Type B pancreatic cell (in vitro differentiated cells): ENCODE data around the gene STAU1. TPM values are rescaled to one million over a fixed set of nuclear protein-coding genes. Genes with fewer than 3 reads are reported as not detected.
"Not testable (repeated sequence)": the region's sequence is repeated elsewhere in the genome, so short reads cannot be mapped to it uniquely, and the experiment has no call there.

Experiments used
- DNase-seq: peaks from one replicate; pipeline ENCODE4 v3.0.0; 2021; ENCODE audit warnings: mixed read lengths; ENCODE audit not compliant: unreplicated experiment; ENCODE audit errors: extremely low spot score
- H3K27ac Mint-ChIP-seq: 2 replicates; pipeline ENCODE4 v1.8.0; 2021; ENCODE audit warnings: mild to moderate bottlenecking, mixed read lengths
- H3K27me3 Mint-ChIP-seq: 2 replicates; pipeline ENCODE4 v1.8.0; 2021; ENCODE audit warnings: mixed read lengths
- H3K36me3 Mint-ChIP-seq: 2 replicates; pipeline ENCODE4 v1.8.0; 2021; ENCODE audit warnings: mixed read lengths
- H3K4me1 Mint-ChIP-seq: one replicate; pipeline ENCODE4 v1.8.0; 2021; ENCODE audit warnings: mixed read lengths; ENCODE audit not compliant: unreplicated experiment
- H3K4me3 Mint-ChIP-seq: 2 replicates; pipeline ENCODE4 v1.8.0; 2021; ENCODE audit warnings: mild to moderate bottlenecking, mixed read lengths
- H3K9me3 Mint-ChIP-seq: 2 replicates; pipeline ENCODE4 v1.8.0; 2021; ENCODE audit warnings: mixed read lengths
- total RNA-seq: library from RNA; stranded (reverse); gene quantifications from 2 replicates; pipeline ENCODE4 v1.2.1, GENCODE V29; 2021; ENCODE audit warnings: low replicate concordance
- TF ChIP-seq, protein P1 (sequence below): fragments of 200-600 bp; sonication (generic); conservative IDR thresholded peaks from 2 replicates; pipeline ENCODE4 v1.5.0; 2021; ENCODE audit warnings: antibody characterized with exemption, mild to moderate bottlenecking

Gene STAU1
- total RNA-seq, 1 donor from 2014 or later: 79.8 TPM

DNA sequence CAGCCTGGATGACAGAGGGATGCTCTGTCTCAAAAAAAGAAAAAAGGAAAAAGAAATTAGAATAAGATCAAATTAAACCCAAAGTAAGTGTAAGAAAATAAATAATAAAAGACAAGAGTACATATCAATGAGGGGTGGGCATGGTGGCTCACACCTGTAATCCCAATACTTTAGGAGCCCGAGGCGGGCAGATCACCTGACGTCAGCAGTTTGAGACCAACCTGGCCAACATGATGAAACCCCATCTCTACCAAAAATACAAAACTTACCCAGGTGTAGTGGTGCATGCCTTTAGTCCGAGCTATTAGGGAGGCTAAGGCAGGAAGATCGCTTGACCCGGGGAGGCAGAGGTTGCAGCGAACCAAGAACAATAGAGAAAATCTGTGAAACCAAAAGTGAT lies 14.9 kb upstream of the STAU1 start:
- no peak overlapping the region for H3K4me3 Mint-ChIP-seq
- DNase-seq: no peak
- H3K27ac Mint-ChIP-seq: no peak overlapping the region
- TF ChIP-seq, protein P1, sequence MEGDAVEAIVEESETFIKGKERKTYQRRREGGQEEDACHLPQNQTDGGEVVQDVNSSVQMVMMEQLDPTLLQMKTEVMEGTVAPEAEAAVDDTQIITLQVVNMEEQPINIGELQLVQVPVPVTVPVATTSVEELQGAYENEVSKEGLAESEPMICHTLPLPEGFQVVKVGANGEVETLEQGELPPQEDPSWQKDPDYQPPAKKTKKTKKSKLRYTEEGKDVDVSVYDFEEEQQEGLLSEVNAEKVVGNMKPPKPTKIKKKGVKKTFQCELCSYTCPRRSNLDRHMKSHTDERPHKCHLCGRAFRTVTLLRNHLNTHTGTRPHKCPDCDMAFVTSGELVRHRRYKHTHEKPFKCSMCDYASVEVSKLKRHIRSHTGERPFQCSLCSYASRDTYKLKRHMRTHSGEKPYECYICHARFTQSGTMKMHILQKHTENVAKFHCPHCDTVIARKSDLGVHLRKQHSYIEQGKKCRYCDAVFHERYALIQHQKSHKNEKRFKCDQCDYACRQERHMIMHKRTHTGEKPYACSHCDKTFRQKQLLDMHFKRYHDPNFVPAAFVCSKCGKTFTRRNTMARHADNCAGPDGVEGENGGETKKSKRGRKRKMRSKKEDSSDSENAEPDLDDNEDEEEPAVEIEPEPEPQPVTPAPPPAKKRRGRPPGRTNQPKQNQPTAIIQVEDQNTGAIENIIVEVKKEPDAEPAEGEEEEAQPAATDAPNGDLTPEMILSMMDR: no peak
- H3K36me3 Mint-ChIP-seq: no peaks in the 10 kb centered on the region
- H3K9me3 Mint-ChIP-seq: no peaks in the 10 kb centered on the region
- H3K27me3 Mint-ChIP-seq: no peaks in the 10 kb centered on the region
- H3K4me1 Mint-ChIP-seq: no peaks in the 10 kb centered on the region

DNA sequence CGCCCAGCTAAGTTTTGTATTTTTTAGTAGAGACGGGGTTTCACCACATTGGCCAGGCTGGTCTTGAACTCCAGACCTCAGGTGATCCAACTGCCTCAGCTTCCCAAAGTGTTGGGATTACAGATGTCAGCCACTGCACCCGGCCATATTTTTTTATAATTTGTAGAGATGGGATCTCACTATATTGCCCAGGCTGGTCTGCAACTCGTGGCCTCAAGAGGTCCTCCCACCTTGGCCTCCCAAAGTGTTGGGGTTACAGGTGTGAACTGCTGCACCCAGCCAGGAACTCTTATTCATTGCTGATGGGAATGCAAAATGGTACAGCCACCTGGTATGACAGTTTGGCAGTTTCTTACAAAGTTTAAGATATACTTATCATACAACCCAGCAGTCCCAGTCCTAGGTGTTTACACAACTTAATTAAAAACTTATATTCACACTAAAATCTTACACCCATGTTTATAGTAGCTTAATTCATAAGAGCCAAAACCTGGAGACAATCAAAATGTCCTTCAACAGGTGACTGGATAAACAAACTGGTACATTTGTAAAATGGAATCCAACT lies 11.7 kb upstream of the STAU1 start:
- no peaks in the 10 kb centered on the region for H3K27me3 Mint-ChIP-seq
- no peaks in the 10 kb centered on the region for H3K9me3 Mint-ChIP-seq
- TF ChIP-seq, protein P1: no peak
- H3K4me3 Mint-ChIP-seq: no peak overlapping the region
- no peak overlapping the region for H3K27ac Mint-ChIP-seq
- DNase-seq: no peak
- no peaks in the 10 kb centered on the region for H3K4me1 Mint-ChIP-seq
- H3K36me3 Mint-ChIP-seq: no peaks in the 10 kb centered on the region

DNA sequence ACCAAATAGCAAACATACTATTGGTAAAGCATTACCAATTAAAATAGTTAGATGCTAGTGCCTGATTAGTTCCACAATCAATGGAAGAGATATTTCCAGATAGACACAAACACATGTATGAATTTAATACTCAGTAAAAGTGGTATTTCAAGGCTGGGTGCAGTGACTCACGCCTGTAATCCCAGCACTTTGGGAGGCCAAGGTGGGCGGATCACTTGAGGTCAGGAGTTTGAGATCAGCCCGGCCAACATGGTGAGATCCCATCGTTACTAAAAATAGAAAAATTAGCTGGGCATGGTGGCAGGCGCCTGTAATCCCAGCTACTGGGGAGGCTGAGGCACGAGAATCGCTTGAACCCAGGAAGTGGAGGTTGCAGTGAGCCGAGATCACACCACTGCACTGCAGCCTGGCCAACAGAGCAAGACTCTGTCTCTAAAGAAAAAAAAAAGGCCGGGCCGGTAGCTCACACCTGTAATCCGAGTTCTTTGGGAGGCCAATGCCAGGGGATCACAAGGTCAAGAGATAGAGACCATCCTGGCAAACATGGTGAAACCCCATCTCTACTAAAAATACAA lies 4.9 kb upstream of the STAU1 start:
- not testable (repeated sequence) for H3K9me3 Mint-ChIP-seq, H3K4me1 Mint-ChIP-seq, H3K4me3 Mint-ChIP-seq, H3K27me3 Mint-ChIP-seq, DNase-seq, H3K27ac Mint-ChIP-seq, H3K36me3 Mint-ChIP-seq

DNA sequence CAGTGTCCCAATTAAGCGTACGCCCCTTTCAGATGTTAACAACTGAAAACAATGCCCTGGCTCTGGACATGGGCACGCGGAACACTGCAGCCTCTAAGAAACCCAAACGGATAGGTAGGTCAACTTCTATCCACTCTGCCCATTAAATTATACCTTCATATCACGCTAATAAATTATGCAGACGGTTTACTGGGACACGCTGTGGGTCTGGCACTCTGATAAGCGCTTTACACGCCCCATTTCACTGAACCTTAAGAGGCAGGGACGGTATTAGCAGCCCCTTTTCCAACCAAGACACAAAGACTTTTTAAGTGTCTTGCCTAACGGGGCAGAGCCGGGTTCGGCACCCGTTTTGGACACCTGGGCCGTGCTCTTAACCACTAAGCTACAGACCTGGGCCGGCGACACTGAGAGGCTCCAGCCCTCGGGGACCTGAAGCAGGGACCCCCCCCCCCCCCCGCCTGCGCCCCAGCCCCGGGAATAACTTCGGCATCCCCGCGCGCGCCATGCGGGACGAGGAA lies 744 bp downstream of the STAU1 start:
- Mint-ChIP-seq H3K27me3 (no peaks in the 10 kb centered on the region), H3K4me3 (peak overlapping the region; percentile 97), H3K9me3 (no peaks in the 10 kb centered on the region), H3K4me1 (peaks cover 20% of the 10 kb centered on the region), H3K27ac (peak overlapping the region; percentile 98), H3K36me3 (peaks cover 4% of the 10 kb centered on the region)
- TF ChIP-seq, protein P1: no peak
- DNase-seq: no peak

DNA sequence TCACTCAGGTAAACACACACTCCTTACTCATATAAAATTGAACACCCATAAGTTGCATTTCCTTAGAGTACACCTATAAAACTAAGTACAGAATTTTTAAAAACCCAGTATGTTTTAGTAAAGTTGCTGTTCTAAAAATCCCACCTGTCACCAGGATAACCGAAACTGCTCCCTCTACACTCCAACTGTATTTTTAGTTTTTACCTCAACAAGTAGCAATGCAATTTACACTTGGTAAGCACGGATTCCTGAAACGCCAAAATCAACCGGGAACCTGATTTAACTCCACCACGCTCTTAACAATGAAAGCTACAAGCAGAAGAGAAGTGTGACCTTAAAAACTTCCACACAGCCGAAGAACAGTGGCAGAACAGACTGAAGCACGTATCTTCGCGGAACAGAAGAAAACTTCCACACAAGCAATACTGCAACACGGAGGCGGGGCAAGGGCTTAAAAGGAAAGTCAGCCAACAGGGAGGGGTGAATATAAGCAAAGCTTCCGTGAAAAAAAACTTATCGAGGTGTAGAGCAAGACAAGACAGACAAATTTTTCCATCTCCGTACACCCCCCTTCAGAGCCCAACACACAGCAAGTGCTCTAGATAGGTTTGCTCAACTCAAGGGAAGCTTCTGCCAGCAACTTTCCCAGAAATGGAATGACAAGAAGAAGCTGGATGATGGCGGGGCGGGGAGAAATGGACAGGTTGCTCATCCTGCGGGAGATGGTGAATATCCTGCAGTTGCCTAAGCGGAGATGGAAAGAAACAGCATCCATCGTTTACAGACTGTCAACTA lies 1.4 kb downstream of the STAU1 start:
- peaks cover 4% of the 10 kb centered on the region for H3K36me3 Mint-ChIP-seq
- peak overlapping the region; percentile 97 for H3K4me3 Mint-ChIP-seq
- H3K4me1 Mint-ChIP-seq: peaks cover 20% of the 10 kb centered on the region
- TF ChIP-seq, protein P1: no peak
- no peak for DNase-seq
- peak overlapping the region; percentile 98 for H3K27ac Mint-ChIP-seq
- no peaks in the 10 kb centered on the region for H3K9me3 Mint-ChIP-seq
- no peaks in the 10 kb centered on the region for H3K27me3 Mint-ChIP-seq
